Aorta (tissue), 5 donors: ENCODE data around the gene MBL2. TPM values are rescaled to one million over a fixed set of nuclear protein-coding genes. Genes with fewer than 3 reads are reported as not detected.

ENCODE experiments used
- ATAC-seq: fragments of 200-7000 bp; cut with Tn5 transposase; one replicate; pipeline ENCODE4 v1.9.1; 2022; ENCODE audit warnings: moderate library complexity; ENCODE audit not compliant: low FRiP score
- DNase-seq, 2 donors: peaks; one replicate each; pipeline ENCODE4 v3.0.0-alpha.2; 2020
- H3K27ac ChIP-seq, 2 donors: one replicate each; pipeline ENCODE4 v1.5.1; 2013; ENCODE audit warnings: low read length in 2 of 2, mild to moderate bottlenecking in 2 of 2, moderate library complexity in 2 of 2, control low read depth in 1 of 2, inconsistent platforms in 1 of 2, low read depth in 1 of 2
- H3K27me3 ChIP-seq, 2 donors: one replicate each; pipeline ENCODE4 v1.6.1; 2013; ENCODE audit warnings: control low read depth in 1 of 2, low read length in 1 of 2, mild to moderate bottlenecking in 1 of 2, moderate library complexity in 1 of 2; ENCODE audit not compliant: insufficient read depth in 2 of 2, control insufficient read depth in 1 of 2
- H3K36me3 ChIP-seq, 2 donors: one replicate each; pipeline ENCODE4 v1.6.1; 2013; ENCODE audit warnings: control low read depth in 1 of 2, low read length in 1 of 2, mild to moderate bottlenecking in 1 of 2; ENCODE audit not compliant: insufficient read depth in 2 of 2, control insufficient read depth in 1 of 2
- H3K4me1 ChIP-seq, 2 donors: one replicate each; pipeline ENCODE4 v1.6.1; 2013; ENCODE audit warnings: low read length in 2 of 2, control low read depth in 1 of 2, mild to moderate bottlenecking in 1 of 2, moderate library complexity in 1 of 2; ENCODE audit not compliant: insufficient read depth in 2 of 2, control insufficient read depth in 1 of 2
- H3K4me3 ChIP-seq, 2 donors: one replicate each; pipeline ENCODE4 v1.5.1; 2013; ENCODE audit warnings: low read length in 2 of 2, control low read depth in 1 of 2, mild to moderate bottlenecking in 1 of 2
- H3K9me3 ChIP-seq: one replicate; pipeline ENCODE4 v1.6.1; 2013; ENCODE audit warnings: mild to moderate bottlenecking, low read length; ENCODE audit not compliant: control insufficient read depth
- WGBS, 2 donors: extraction: QIAGEN DNeasy Blood & Tissue Kit; methylation state at CpG; one replicate each; pipeline ENCODE4 v1.1.7; 2013; 5-methylcytosine and 5-hydroxymethylcytosine counted together
- intact Hi-C, 2 donors: fragments of 100-400 bp; cut with DNase I; formaldehyde crosslinking; loops; one replicate each; pipeline versions ENCODE4 v1.14.2 to v1.15.0; 2022
- polyA plus RNA-seq, 2 donors: library from polyadenylated mRNA; stranded (reverse); fragments of 200-250 nt; gene quantifications; one replicate each; pipeline ENCODE4 v1.2.3, GENCODE V29; 2013
- total RNA-seq, 2 donors: library from RNA; stranded (reverse); fragmentation: NEBNext Ultra II Directional; extraction: Animal tissue kit (Norgen Biotek cat#: 25700); gene quantifications; one replicate each; pipeline ENCODE4 v1.2.1, GENCODE V29; 2021
- donor health status: healthy with polysubstance abuse.
- donor health status: Bipolar disorder and iron deficiency.
- donor health status: DM: no; HTN: no; CAD: no.
- donor health status: DM: no; HTN: no; CAD: no.
- donor health status: DM: yes; HTN: yes; CAD: no.

Gene MBL2
- total and polyA plus RNA-seq, 4 donors = not detected

GRCh38 chr10:52786098-52786497 is 13.5 kb upstream of the MBL2 start:
- ATAC-seq = no peak
- no peak for DNase-seq
- intact Hi-C loops = no loop called here

DNA sequence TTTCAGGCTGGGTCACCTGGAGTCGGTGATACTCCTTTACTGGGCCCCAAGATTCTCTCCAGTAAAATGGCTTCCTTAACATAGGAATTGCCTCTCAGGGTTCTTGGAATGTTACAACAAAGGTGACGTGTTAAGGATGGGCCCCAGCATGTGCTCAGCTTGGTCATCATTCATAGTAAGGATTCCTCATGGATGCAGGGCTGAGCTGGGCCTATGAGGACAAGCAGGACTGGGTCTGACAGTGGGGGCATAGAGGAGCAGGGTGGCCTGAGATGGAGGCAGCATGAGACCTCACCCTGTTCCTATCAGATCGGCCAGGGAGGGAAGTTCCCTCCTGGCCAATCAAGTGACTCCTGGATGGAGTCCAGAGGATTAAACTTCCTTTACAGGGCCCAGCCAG is 12.8 kb upstream of the MBL2 start:
- WGBS, 2 donors = 28 to 90% methylated on average over 3 of the region's 3 CpGs
- Histone ChIP-seq H3K9me3 (no peaks in the 10 kb centered on the region), H3K27ac (no peak overlapping the region), H3K4me3 (no peak overlapping the region), H3K36me3 (no peaks in the 10 kb centered on the region), H3K27me3 (no peaks in the 10 kb centered on the region), H3K4me1 (no peaks in the 10 kb centered on the region)
- DNase-seq = no peak
- intact Hi-C loops = no loop called here
- no peak for ATAC-seq

More at GRCh38 chr10:52786098-52786497, 13.5 kb upstream of the MBL2 start:
- 94 to 95% methylated on average over 5 of the region's 5 CpGs for WGBS, 2 donors
- Histone ChIP-seq H3K4me1 (no peaks in the 10 kb centered on the region), H3K27ac (no peak overlapping the region), H3K4me3 (no peak overlapping the region), H3K9me3 (no peaks in the 10 kb centered on the region), H3K27me3 (no peaks in the 10 kb centered on the region), H3K36me3 (no peaks in the 10 kb centered on the region)

- intact Hi-C loops = loop anchor here in 1 of 2 donors (5.0 kb wide), 2 partner anchors 41 to 136 kb away; no protein-coding TSS in a partner anchor
- WGBS, 2 donors = 87% methylated on average over 3 of the region's 3 CpGs
- H3K36me3 ChIP-seq = no peaks in the 10 kb centered on the region
- H3K27me3 ChIP-seq = no peaks in the 10 kb centered on the region
- DNase-seq (no peak), ATAC-seq (no peak)
- H3K9me3 ChIP-seq = no peaks in the 10 kb centered on the region
- H3K4me1 ChIP-seq = no peaks in the 10 kb centered on the region
- H3K4me3 ChIP-seq = no peak overlapping the region
- no peak overlapping the region for H3K27ac ChIP-seq
Observed at GRCh38 chr10:52783726-52784125, 11.1 kb upstream of the MBL2 start.

- Histone ChIP-seq H3K4me3 (no peak overlapping the region), H3K27ac (no peak overlapping the region), H3K36me3 (no peaks in the 10 kb centered on the region), H3K9me3 (no peaks in the 10 kb centered on the region), H3K27me3 (no peaks in the 10 kb centered on the region), H3K4me1 (no peaks in the 10 kb centered on the region)
- ATAC-seq = no peak
- no peak for DNase-seq
- intact Hi-C loops = loop anchor here in 1 of 2 donors (5.0 kb wide), 2 partner anchors 40 to 135 kb away; no protein-coding TSS in a partner anchor
Observed at GRCh38 chr10:52782554-52782953, 10.0 kb upstream of the MBL2 start.

DNA sequence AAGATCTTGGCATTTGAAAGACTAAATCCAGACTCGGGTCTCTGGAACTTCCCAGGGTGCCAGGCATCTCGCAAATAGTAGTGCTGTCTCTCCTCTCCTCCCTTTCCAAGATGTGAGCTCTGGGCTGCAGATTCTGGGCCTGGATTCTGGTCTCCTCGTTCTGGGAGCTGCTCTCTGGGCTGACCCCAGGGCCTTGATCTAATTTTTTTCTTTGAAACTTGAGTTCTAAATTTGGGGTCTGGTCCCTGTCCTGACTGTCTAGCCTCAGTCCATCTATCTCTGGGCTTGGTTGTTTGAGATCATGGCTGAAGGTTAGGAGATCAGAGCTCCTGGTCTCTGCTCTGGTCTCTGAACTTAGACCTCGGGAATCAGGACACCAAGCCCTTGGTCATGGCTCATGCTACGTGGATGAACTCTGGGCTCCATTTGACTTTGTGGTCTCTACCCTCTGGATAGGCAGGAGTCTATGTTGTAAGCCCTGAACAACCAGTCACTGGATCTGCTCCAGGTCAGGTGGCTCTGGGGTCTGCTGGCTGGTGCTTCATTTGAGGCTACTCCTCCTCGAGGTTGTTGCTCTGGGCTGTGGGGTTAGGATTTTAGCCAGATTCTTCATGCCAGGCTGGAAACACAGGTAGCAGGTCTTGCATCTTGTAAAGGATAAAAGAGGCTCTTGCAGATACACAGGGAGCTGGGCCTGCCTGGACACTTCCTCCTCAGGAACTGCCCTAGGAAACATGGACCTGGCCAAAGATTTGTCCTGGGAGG is 8.0 kb upstream of the MBL2 start:
- Histone ChIP-seq H3K9me3 (no peaks in the 10 kb centered on the region), H3K27ac (no peak overlapping the region), H3K36me3 (no peaks in the 10 kb centered on the region), H3K4me3 (no peak overlapping the region), H3K27me3 (no peaks in the 10 kb centered on the region), H3K4me1 (no peaks in the 10 kb centered on the region)
- intact Hi-C loops = loop anchor here in 1 of 2 donors (5.0 kb wide), 2 partner anchors 38 to 133 kb away; no protein-coding TSS in a partner anchor
- DNase-seq (no peak), ATAC-seq (no peak)
- 39 to 49% methylated on average over 6 of the region's 6 CpGs for WGBS, 2 donors

DNA sequence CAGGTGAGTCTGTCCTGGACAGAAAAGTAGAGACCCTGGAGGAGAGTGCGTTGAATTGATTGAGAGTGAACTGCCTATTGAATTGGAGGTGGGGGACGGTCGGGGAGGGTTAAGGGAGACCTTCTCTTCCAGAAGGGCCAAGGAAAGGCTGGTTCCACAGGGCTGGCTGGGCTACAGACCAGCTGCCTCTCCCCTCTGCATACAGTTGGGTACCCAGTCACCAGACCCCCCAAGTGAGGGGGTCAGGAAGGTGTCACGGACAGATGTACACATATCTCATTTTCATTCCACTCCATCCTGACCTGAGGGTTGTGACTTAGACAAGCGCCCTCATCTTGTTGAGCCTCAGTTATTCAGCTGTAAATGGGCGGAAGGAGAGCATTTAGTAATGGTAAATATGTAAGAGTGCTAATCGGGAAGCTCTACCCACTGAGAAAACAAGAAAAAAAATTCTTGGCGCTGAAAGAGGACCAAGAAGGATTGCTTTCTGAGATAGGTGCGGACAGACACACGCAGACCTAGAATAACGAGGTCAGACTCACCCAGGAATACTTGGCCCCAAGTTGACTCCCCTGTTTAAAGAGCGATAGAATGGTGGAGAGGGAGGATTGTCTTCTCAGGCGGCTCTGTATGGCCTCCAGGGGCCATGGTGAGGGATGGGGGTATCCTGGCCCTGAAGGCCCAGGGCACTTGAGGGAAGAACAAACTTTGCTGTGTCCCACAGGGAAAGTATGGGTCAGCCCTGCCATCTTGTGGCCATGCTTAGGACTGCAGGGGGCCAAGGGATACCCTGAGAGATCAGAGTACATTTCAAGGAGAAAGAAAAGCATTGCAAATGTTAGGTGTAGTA is 7.2 kb upstream of the MBL2 start:
- Histone ChIP-seq H3K9me3 (no peaks in the 10 kb centered on the region), H3K4me3 (no peak overlapping the region), H3K27ac (no peak overlapping the region), H3K36me3 (no peaks in the 10 kb centered on the region), H3K4me1 (no peaks in the 10 kb centered on the region), H3K27me3 (no peaks in the 10 kb centered on the region)
- ATAC-seq = no peak
- WGBS, 2 donors = 70 to 73% methylated on average over 13 of the region's 13 CpGs
- peak in 1 of 2 donors; percentile 78 for DNase-seq
- intact Hi-C loops = loop anchor here in 1 of 2 donors (5.0 kb wide), 2 partner anchors 37 to 132 kb away; no protein-coding TSS in a partner anchor

GRCh38 chr10:52778511-52779392 is 6.2 kb upstream of the MBL2 start:
- Histone ChIP-seq H3K36me3 (no peaks in the 10 kb centered on the region), H3K4me3 (no peak overlapping the region), H3K27ac (no peak overlapping the region), H3K27me3 (no peaks in the 10 kb centered on the region), H3K4me1 (no peaks in the 10 kb centered on the region), H3K9me3 (no peaks in the 10 kb centered on the region)
- DNase-seq (no peak), ATAC-seq (no peak)
- intact Hi-C loops = no loop called here
- WGBS, 2 donors = 34 to 38% methylated on average over 36 to 42 of the region's 42 CpGs

DNA sequence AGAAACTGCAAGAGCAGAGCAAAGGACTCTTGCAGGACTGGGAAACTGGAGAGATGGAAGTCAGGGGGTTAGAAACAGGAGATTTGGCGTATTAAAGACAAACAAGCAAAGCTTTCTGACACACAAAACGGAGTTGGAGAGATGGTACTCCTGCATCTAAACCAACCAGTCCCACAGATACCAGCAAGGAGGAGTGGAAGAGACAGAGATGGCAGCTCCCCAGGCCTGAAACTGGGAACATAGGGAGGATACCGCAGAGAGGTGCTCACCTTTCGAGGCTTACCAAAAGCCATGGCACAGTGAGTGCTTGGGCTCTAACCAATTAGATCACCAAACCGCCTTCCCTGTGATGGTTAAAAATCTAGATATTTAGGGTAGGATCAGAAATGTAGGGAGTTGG is 4.8 kb upstream of the MBL2 start:
- DNase-seq (no peak), ATAC-seq (no peak)
- no peaks in the 10 kb centered on the region for H3K4me1 ChIP-seq
- 70 to 94% methylated on average over 5 of the region's 5 CpGs for WGBS, 2 donors
- no peak overlapping the region for H3K4me3 ChIP-seq
- intact Hi-C loops = no loop called here
- H3K36me3 ChIP-seq = no peaks in the 10 kb centered on the region
- no peaks in the 10 kb centered on the region for H3K9me3 ChIP-seq
- no peaks in the 10 kb centered on the region for H3K27me3 ChIP-seq
- H3K27ac ChIP-seq = no peak overlapping the region
